H1 (cell line): Measurements from ENCODE around the gene CRYBB3. TPM values are rescaled to one million over a fixed set of nuclear protein-coding genes. Genes with fewer than 3 reads are reported as not detected.

Experiments used
- CTCF ChIA-PET: fragments of 300-600 bp; sonication (Branson Sonifier 250); formaldehyde crosslinking; loops from one replicate; lab custom pipeline; 2021; ENCODE audit not compliant: partially characterized antibody; lab: Charles Lee
- POLR2A ChIA-PET: fragments of 300-600 bp; sonication (Branson Sonifier 250); formaldehyde crosslinking; loops from one replicate; lab custom pipeline; 2021; ENCODE audit warnings: inconsistent platforms; ENCODE audit not compliant: partially characterized antibody; lab: Charles Lee
- DNase-seq, 2 experiments: peaks; one replicate each; pipeline versions ENCODE4 v3.0.0 to v3.0.0-alpha.2; 2010 to 2022; ENCODE audit warnings: low spot score in 2 of 2, low read depth in 1 of 2, mixed read lengths in 1 of 2
- FAIRE-seq: peaks from 2 replicates; lab custom pipeline; 2011; peaks lifted over from hg19 to GRCh38; lab: Jason Lieb, UNC
- H2AFZ ChIP-seq: 2 replicates; pipeline ENCODE4 v1.8.1; 2012; ENCODE audit warnings: low read length, inconsistent platforms
- H2AK5ac ChIP-seq: 2 replicates; pipeline ENCODE4 v1.6.1; 2013; ENCODE audit warnings: low read depth, low read length
- H2BK120ac ChIP-seq: replicated peaks from 2 replicates; pipeline ENCODE3; 2013; ENCODE audit warnings: low read depth, low read length, inconsistent platforms
- H2BK12ac ChIP-seq: 2 replicates; pipeline ENCODE4 v1.6.1; 2013; ENCODE audit warnings: low read depth, low read length
- H2BK15ac ChIP-seq: 2 replicates; pipeline ENCODE4 v1.6.1; 2013; ENCODE audit warnings: low read length
- H2BK20ac ChIP-seq: 2 replicates; pipeline ENCODE4 v1.6.1; 2013; ENCODE audit warnings: low read length
- H2BK5ac ChIP-seq: 2 replicates; pipeline ENCODE4 v1.6.1; 2013; ENCODE audit warnings: low read depth, low read length
- H3K14ac ChIP-seq: 2 replicates; pipeline ENCODE4 v1.6.1; 2013; ENCODE audit warnings: inconsistent platforms; ENCODE audit not compliant: insufficient read length
- H3K18ac ChIP-seq: 2 replicates; pipeline ENCODE4 v1.6.1; 2013; ENCODE audit warnings: low read length; ENCODE audit errors: extremely low read depth
- H3K23ac ChIP-seq: 2 replicates; pipeline ENCODE4 v1.6.1; 2013; ENCODE audit warnings: inconsistent platforms; ENCODE audit not compliant: insufficient read length
- H3K23me2 ChIP-seq: 2 replicates; pipeline ENCODE4 v1.6.1; 2013; ENCODE audit warnings: low read depth, low read length
- H3K27ac ChIP-seq: 2 replicates; pipeline ENCODE4 v1.6.1; 2011; ENCODE audit warnings: low read depth, low read length, inconsistent platforms
- H3K27me3 ChIP-seq, 4 experiments: replicated peaks in 1 of 4; 1 replicate in 1 of 4; 2 replicates in 3 of 4; pipeline versions ENCODE4 v1.6.1 to v1.8.1; 2011 to 2013; ENCODE audit warnings: low read length in 3 of 4, mild to moderate bottlenecking in 3 of 4, inconsistent platforms in 2 of 4, mixed read lengths in 2 of 4, moderate library complexity in 1 of 4; ENCODE audit not compliant: control insufficient read depth in 3 of 4, insufficient read depth in 3 of 4; ENCODE audit errors: extremely low read depth in 1 of 4
- H3K36me3 ChIP-seq, 4 experiments: 2 replicates each; pipeline versions ENCODE4 v1.6.1 to v1.8.1; 2011 to 2013; ENCODE audit warnings: mild to moderate bottlenecking in 4 of 4, low read length in 3 of 4, moderate library complexity in 2 of 4, control low read depth in 1 of 4, inconsistent platforms in 1 of 4; ENCODE audit not compliant: insufficient read depth in 4 of 4, control insufficient read depth in 2 of 4
- H3K4ac ChIP-seq: replicated peaks from 2 replicates; pipeline ENCODE3; 2013; ENCODE audit warnings: low read length, low read depth, mixed read lengths, inconsistent platforms; ENCODE audit not compliant: insufficient read length
- H3K4me1 ChIP-seq, 4 experiments: replicated peaks in 1 of 4; 1 replicate in 1 of 4; 2 replicates in 3 of 4; pipeline versions ENCODE4 v1.6.1 to v1.8.1; 2011 to 2013; ENCODE audit warnings: low read length in 3 of 4, inconsistent platforms in 2 of 4, mixed read lengths in 1 of 4; ENCODE audit not compliant: insufficient read depth in 4 of 4, control insufficient read depth in 3 of 4
- H3K4me2 ChIP-seq, 2 experiments: 2 replicates each; pipeline versions ENCODE4 v1.6.1 to v1.8.1; 2011 to 2013; ENCODE audit warnings: low read depth in 2 of 2, low read length in 2 of 2, control low read depth in 1 of 2, inconsistent platforms in 1 of 2, mild to moderate bottlenecking in 1 of 2; ENCODE audit not compliant: insufficient read depth in 1 of 2
- H3K4me3 ChIP-seq, 4 experiments: fragments of 200-600, 300-600 bp in 1 of 4; sonication (generic), shearing (Covaris generic), sonication (Bioruptor Twin) in 1 of 4; 2 replicates each; pipeline versions ENCODE4 v1.5.1 to v1.8.1; 2011 to 2016; ENCODE audit warnings: low read length in 4 of 4, low read depth in 3 of 4, control low read depth in 2 of 4, inconsistent platforms in 2 of 4, mild to moderate bottlenecking in 2 of 4, mixed read lengths in 1 of 4, moderate library complexity in 1 of 4; ENCODE audit not compliant: insufficient read depth in 2 of 4; ENCODE audit errors: extremely low read depth in 1 of 4
- H3K56ac ChIP-seq: replicated peaks from 2 replicates; pipeline ENCODE3; 2013; ENCODE audit warnings: low read depth, mild to moderate bottlenecking, mixed read lengths, low read length, inconsistent platforms; ENCODE audit not compliant: insufficient read length
- H3K79me1 ChIP-seq: 2 replicates; pipeline ENCODE4 v1.6.1; 2013; ENCODE audit warnings: low read depth, low read length, control low read depth
- H3K79me2 ChIP-seq, 2 experiments: 2 replicates each; pipeline versions ENCODE4 v1.6.1 to v1.8.1; 2012 to 2013; ENCODE audit warnings: low read length in 2 of 2, mild to moderate bottlenecking in 2 of 2, inconsistent platforms in 1 of 2; ENCODE audit not compliant: insufficient read depth in 2 of 2, control insufficient read depth in 1 of 2
- H3K9ac ChIP-seq, 4 experiments: replicated peaks in 1 of 4; 1 replicate in 1 of 4; 2 replicates in 3 of 4; pipeline versions ENCODE4 v1.6.1 to v1.8.1; 2011 to 2013; ENCODE audit warnings: low read depth in 3 of 4, low read length in 3 of 4, control low read depth in 2 of 4, mild to moderate bottlenecking in 2 of 4, moderate library complexity in 2 of 4, inconsistent platforms in 1 of 4; ENCODE audit errors: extremely low read depth in 1 of 4
- H3K9me3 ChIP-seq, 2 experiments: 2 replicates each; pipeline versions ENCODE4 v1.6.1 to v1.8.1; 2012 to 2013; ENCODE audit warnings: mild to moderate bottlenecking in 2 of 2, moderate library complexity in 2 of 2, control low read depth in 1 of 2, inconsistent platforms in 1 of 2, low read depth in 1 of 2, low read length in 1 of 2, mixed read lengths in 1 of 2; ENCODE audit not compliant: insufficient read depth in 2 of 2
- H4K20me1 ChIP-seq, 2 experiments: replicated peaks in 1 of 2; 2 replicates each; pipeline versions ENCODE3 to v1.8.1; 2011 to 2013; ENCODE audit warnings: inconsistent platforms in 2 of 2, low read length in 2 of 2, mild to moderate bottlenecking in 1 of 2; ENCODE audit not compliant: insufficient read depth in 2 of 2, control insufficient read depth in 1 of 2
- H4K5ac ChIP-seq: 2 replicates; pipeline ENCODE4 v1.6.1; 2013; ENCODE audit warnings: low read length, low read depth, mixed read lengths, inconsistent platforms; ENCODE audit not compliant: insufficient read length
- H4K8ac ChIP-seq: 2 replicates; pipeline ENCODE4 v1.8.0; 2013; ENCODE audit warnings: mild to moderate bottlenecking, moderate library complexity, low read length, inconsistent platforms; ENCODE audit not compliant: insufficient read depth; ENCODE audit errors: extremely low read depth
- H4K91ac ChIP-seq: replicated peaks from 2 replicates; pipeline ENCODE3; 2013; ENCODE audit warnings: low read length, mixed read lengths, inconsistent platforms; ENCODE audit not compliant: insufficient read length
- ASH2L ChIP-seq: fragments of 200-600, 300-600 bp; sonication (generic); IDR thresholded peaks from one replicate; pipeline ENCODE4 v1.7.1; 2017; ENCODE audit warnings: low read length
- BACH1 ChIP-seq: IDR thresholded peaks from 2 replicates; pipeline ENCODE4 v1.6.1; 2012; ENCODE audit warnings: low read length, improper control_type of control experiment
- CHD2 ChIP-seq: IDR thresholded peaks from 2 replicates; pipeline ENCODE4 v1.6.1; 2012; ENCODE audit warnings: low read length, improper control_type of control experiment
- CTCF ChIP-seq, 3 experiments: IDR thresholded peaks; 1 replicate in 2 of 3; 2 replicates in 1 of 3; pipeline versions ENCODE4 v1.5.1 to v1.6.1; 2011; ENCODE audit warnings: low read length in 3 of 3, mild to moderate bottlenecking in 3 of 3, inconsistent platforms in 2 of 3, low read depth in 1 of 3, moderate library complexity in 1 of 3; ENCODE audit not compliant: insufficient read depth in 1 of 3; ENCODE audit errors: control extremely low read depth in 1 of 3
- FOSL1 ChIP-seq: IDR thresholded peaks from 2 replicates; pipeline ENCODE4 v1.6.1; 2011; ENCODE audit warnings: mild to moderate bottlenecking, low read depth, low read length, moderate library complexity; ENCODE audit not compliant: insufficient read depth
- HDAC2 ChIP-seq, 2 experiments: fragments of 300-600 bp in 1 of 2; sonication (generic) in 1 of 2; IDR thresholded peaks; 2 replicates each; pipeline ENCODE4 v1.6.1; 2011 to 2012; ENCODE audit warnings: low read depth in 2 of 2, low read length in 2 of 2, mild to moderate bottlenecking in 2 of 2, moderate library complexity in 2 of 2, borderline replicate concordance in 1 of 2, inconsistent platforms in 1 of 2
- JUN ChIP-seq: IDR thresholded peaks from 2 replicates; pipeline ENCODE4 v1.6.1; 2011; ENCODE audit warnings: low read depth, mild to moderate bottlenecking, improper control_type of control experiment, low read length
- MAFK ChIP-seq: IDR thresholded peaks from 2 replicates; pipeline ENCODE4 v1.6.1; 2012; ENCODE audit warnings: low read depth, mild to moderate bottlenecking, improper control_type of control experiment, low read length
- PHF8 ChIP-seq: fragments of 200-600 bp; sonication (generic); conservative IDR thresholded peaks from 2 replicates; pipeline ENCODE4 v1.7.1; 2012; ENCODE audit warnings: low read depth, mild to moderate bottlenecking, inconsistent platforms, low read length, moderate library complexity
- POU5F1 ChIP-seq: IDR thresholded peaks from 2 replicates; pipeline ENCODE4 v1.6.1; 2011; ENCODE audit warnings: low read depth, mild to moderate bottlenecking, low read length, moderate library complexity
- TBP ChIP-seq: IDR thresholded peaks from 2 replicates; pipeline ENCODE4 v1.6.1; 2011; ENCODE audit warnings: low read depth, low read length, improper control_type of control experiment
- TEAD4 ChIP-seq: IDR thresholded peaks from 2 replicates; pipeline ENCODE4 v1.6.1; 2012; ENCODE audit warnings: low read depth, low read length, inconsistent platforms, mixed read lengths
- whole genome bisulfite sequencing, 2 experiments: shearing (Covaris generic) in 1 of 2; methylation state at CpG; one replicate each; pipeline versions ENCODE4 v1.1.6 to v1.1.7; 2013 to 2015; ENCODE audit warnings: low lambda C conversion rate in 2 of 2, mixed read lengths in 2 of 2, inconsistent platforms in 1 of 2, low coverage in 1 of 2, missing lambda C conversion rate in 1 of 2; ENCODE audit not compliant: insufficient replicate concordance in 2 of 2, insufficient coverage in 1 of 2, insufficient read length in 1 of 2; ENCODE audit errors: extremely low coverage in 1 of 2, missing lambda C conversion rate in 1 of 2; 5-methylcytosine and 5-hydroxymethylcytosine counted together
- polyA plus RNA-seq, 7 experiments: library from polyadenylated mRNA; depleted of rRNA in 3 of 7; stranded (reverse) in 5 of 7; unstranded in 2 of 7; fragments of >200 nt in 5 of 7; fragments of 200-250 nt in 2 of 7; gene quantifications; 1 replicate in 5 of 7; 2 replicates in 1 of 7; 4 replicates in 1 of 7; pipeline versions ENCODE4 v1.2.1 to v1.2.3, GENCODE V29; 2011 to 2013; ENCODE audit warnings: missing spikeins in 2 of 7, mixed read lengths in 2 of 7
- total RNA-seq: library from RNA; stranded (reverse); fragmentation: NEBNext Ultra II Directional; extraction: Animal tissue kit (Norgen Biotek cat#: 25700); gene quantifications from 2 replicates; pipeline ENCODE4 v1.2.1, GENCODE V29; 2021

The CRYBB3 gene
- total and polyA plus RNA-seq, 2 of the 8 experiments (the other 6 are each of a cell fraction or from before 2014, with no cell fraction given): 0.44 to 0.58 TPM

- Histone ChIP-seq H2BK15ac (no peak overlapping the region), H2BK12ac (no peak overlapping the region), H2AK5ac (no peak overlapping the region), H3K4ac (no peak overlapping the region), H3K4me3 (no peak overlapping the region), H3K9ac (no peak overlapping the region), H3K36me3 (no peaks in the 10 kb centered on the region), H4K20me1 (peaks cover 3 to 10% of the 10 kb centered on the region in 2 experiments), H4K91ac (no peak overlapping the region), H3K23ac (no peak overlapping the region), H3K79me2 (no peaks in the 10 kb centered on the region), H2BK20ac (no peak overlapping the region), H2AFZ (no peak overlapping the region), H2BK120ac (no peak overlapping the region), H3K27me3 (no peaks in the 10 kb centered on the region), H3K4me2 (no peak overlapping the region), H3K4me1 (no peaks in the 10 kb centered on the region; a peak in 1 of 7 replicates), H4K8ac (no peak overlapping the region), H3K27ac (no peak overlapping the region), H3K79me1 (no peaks in the 10 kb centered on the region), H3K56ac (no peak overlapping the region), H3K9me3 (no peaks in the 10 kb centered on the region), H3K18ac (no peak overlapping the region), H3K23me2 (no peaks in the 10 kb centered on the region), H4K5ac (no peak overlapping the region), H3K14ac (no peak overlapping the region), H2BK5ac (no peak overlapping the region)
- 89% methylated on average over 1 of the region's 1 CpG; no CpG with 5 or more reads in 1 of the 2 experiments for WGBS, 2 experiments
- CTCF ChIA-PET: interaction anchor here (0.6 to 1.9 kb wide), 3 partner anchors 21 to 81 kb away, joined by 3 to 7 read pairs (median 3); no protein-coding TSS in a partner anchor
- FAIRE-seq: no peak
- no peak for DNase-seq
- POLR2A ChIA-PET: interaction anchor here (1.1 kb wide), 1 partner anchor 9 kb away, joined by 3 read pairs; no protein-coding TSS in a partner anchor
- TF ChIP-seq TBP: no peak
- no peak for TF ChIP-seq CHD2
- no peak for TF ChIP-seq FOSL1
- TF ChIP-seq CTCF (IDR thresholded peaks at IDR 0.05; ENCODE audit: control extremely low read depth in 1 of 3, insufficient read depth in 1 of 3, low read depth in 1 of 3, low read length in 3 of 3): no peak
- no peak for TF ChIP-seq JUN
- TF ChIP-seq ASH2L: no peak
- no peak for TF ChIP-seq BACH1
- no peak for TF ChIP-seq MAFK
- TF ChIP-seq POU5F1: no peak
- no peak for TF ChIP-seq TEAD4
- TF ChIP-seq HDAC2 (IDR thresholded peaks at IDR 0.05; ENCODE audit: borderline replicate concordance in 1 of 2, low read depth in 2 of 2, low read length in 2 of 2): no peak
- no peak for TF ChIP-seq PHF8
These were observed 37.1 kb upstream of the CRYBB3 start for GRCh38 chr22:25162561-25162960.
